GM12873 (cell line): Measurements from ENCODE around the gene VPS16.

ENCODE experiments used
- TF ChIP-seq, protein P1 (sequence below): IDR thresholded peaks from 2 replicates; pipeline ENCODE4 v1.5.1; 2012; ENCODE audit warnings: low read depth, mild to moderate bottlenecking, moderate library complexity, low read length, control low read depth; ENCODE audit not compliant: insufficient read depth; ENCODE audit errors: missing control alignments

Gene VPS16

DNA sequence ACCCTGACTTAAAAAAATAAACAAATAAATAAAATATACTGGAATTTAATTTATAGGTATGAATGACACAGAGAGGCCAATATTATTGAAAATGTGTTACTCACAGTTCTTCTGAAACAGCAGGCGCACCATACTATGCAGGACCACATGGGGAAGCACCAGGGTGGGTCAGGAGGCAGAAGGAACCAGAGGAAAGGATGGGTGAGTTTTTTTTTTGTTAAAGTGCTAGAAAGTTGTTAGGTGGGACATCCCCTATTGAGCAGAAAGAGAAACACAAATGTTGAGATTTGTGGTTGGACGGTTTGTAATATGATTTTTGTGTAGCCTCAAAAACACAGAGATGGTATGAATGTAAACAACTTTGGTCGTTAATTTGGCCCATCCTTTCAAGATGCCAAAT, 58.7 kb downstream of the VPS16 start:
- TF ChIP-seq, protein P1, sequence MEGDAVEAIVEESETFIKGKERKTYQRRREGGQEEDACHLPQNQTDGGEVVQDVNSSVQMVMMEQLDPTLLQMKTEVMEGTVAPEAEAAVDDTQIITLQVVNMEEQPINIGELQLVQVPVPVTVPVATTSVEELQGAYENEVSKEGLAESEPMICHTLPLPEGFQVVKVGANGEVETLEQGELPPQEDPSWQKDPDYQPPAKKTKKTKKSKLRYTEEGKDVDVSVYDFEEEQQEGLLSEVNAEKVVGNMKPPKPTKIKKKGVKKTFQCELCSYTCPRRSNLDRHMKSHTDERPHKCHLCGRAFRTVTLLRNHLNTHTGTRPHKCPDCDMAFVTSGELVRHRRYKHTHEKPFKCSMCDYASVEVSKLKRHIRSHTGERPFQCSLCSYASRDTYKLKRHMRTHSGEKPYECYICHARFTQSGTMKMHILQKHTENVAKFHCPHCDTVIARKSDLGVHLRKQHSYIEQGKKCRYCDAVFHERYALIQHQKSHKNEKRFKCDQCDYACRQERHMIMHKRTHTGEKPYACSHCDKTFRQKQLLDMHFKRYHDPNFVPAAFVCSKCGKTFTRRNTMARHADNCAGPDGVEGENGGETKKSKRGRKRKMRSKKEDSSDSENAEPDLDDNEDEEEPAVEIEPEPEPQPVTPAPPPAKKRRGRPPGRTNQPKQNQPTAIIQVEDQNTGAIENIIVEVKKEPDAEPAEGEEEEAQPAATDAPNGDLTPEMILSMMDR: no peak

DNA sequence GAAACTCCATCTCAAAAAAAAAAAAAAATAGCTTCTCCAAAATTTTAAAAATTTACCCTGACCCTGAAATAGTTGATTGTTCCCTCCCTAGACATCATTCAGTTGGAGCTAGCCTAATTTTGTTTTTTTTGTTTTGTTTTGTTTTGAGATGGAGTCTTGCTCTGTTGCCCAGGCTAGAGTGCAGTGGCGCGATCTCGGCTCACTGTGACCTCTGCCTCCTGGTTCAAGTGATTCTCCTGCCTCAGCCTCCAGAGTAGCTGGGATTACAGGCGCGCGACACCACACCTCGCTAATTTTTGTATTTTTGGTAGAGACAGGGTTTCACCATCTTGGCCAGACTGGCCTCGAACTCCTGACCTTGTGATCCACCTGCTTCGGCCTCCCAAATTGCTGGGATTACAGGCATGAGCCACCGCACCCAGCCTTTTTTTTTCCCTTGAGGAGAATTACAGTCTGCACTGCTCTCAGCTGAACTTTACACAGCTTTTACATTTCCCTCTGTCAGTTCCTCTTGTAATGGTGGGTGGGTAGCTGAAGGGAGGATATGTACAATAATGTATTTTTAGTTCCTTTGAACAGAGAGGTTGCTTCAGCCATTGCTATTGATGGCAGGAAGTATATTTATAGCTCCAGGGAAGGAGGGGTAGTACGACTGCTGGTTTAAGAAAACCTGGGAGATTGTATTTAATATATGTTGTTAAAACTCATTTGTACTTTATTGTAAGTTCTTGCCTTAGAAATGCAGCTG, 60.5 kb downstream of the VPS16 start:
- TF ChIP-seq, protein P1: no peak

DNA sequence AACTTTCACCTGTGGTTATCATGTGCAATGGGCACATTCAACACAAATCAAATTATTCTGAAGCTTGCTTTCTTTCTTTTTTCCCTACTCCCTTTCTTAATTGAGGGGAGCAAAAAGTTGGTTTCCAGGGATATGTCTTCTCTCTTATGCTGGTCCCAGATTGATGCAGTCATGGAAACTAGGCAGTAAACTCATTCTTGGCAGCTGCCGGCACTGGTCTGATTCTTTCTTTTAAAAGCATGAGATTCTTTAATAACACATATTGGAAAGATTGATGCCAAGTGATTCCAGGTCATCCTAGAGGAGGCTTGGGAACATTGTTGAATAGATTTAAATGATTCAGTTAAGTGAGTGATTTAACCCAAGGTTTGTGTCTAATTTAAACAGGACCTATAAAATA, 61.7 kb downstream of the VPS16 start:
- TF ChIP-seq, protein P1: no peak

DNA sequence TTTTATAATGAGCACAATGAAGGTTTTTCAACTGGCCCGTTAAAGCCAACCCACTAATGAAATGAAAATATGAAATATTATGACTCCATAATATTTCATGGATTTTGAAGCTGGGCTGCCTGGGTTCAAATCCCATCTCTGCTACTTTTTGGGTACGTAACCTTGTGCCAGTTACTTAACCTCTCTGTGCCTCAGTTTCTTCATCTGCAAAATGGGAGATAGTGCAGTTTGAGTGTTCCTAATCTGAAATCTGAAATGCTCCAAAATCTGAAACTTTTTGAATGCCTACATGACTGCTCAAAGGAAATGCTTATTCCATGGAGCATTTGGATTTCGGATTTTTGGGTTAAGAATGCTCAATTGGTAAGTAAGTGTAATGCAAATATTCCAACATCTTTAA, 62.3 kb downstream of the VPS16 start:
- TF ChIP-seq, protein P1: no peak

DNA sequence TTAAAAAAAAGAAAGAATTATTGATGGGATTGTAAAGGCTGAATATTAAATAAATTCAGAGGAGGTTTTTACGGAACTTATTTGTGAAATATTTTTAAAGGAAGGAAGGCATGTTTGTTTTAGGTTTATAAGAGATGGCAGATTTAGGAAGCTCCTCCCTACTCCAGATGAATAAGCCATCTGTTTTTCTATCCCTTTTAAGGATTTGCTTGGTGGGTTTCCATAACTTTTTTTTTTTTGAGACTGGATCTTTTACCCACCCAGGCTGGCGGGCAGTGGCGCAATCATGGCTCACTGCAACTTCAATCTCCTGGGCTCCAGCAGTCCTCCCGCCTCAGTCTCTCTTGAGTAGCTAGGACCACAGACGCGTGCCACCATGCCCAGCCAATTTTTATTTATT, 63.1 kb downstream of the VPS16 start:
- TF ChIP-seq, protein P1: no peak

DNA sequence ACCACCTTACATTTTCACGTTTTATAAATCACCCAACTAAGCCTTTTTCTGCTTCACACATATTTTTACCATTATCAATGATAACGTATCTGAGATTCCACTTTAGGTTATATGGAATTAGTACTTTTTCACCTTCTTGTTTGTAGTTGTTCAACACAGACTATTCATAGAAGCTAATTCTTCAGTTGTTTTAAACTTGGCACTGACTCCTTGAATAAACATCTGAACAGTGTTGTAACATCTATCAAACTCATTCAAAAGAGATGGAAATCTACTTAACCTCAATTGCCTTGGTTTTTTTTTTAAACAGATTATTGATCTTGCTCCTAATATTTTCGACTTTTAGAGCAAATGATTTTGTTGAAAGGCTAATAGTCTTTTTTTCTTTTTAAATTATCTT, 67.0 kb downstream of the VPS16 start:
- TF ChIP-seq, protein P1: no peak

DNA sequence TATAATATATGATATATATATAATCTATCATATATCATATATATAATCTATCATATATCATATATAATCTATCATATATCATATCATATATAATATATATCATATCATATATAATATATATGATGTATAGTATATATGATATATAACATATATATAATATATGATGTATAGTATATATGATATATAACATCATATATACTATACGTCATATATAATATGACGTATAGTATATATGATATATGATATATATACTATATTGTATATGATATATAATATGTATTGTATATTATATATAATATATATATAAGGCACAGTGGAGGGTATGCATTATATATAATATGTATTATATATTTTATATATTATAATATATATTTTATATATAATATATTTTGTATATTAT, 69.4 kb downstream of the VPS16 start:
- TF ChIP-seq, protein P1: no peak
